GM12878 (cell line): ENCODE results near the gene SPOCK1.

Source experiments
- ATF2 ChIP-seq: IDR thresholded peaks from 2 replicates; pipeline ENCODE4 v1.6.1; 2012; ENCODE audit warnings: low read length, inconsistent platforms
- EP300 ChIP-seq, 2 experiments: fragments of 150-350 bp in 1 of 2; IDR thresholded peaks; 2 replicates each; pipeline ENCODE4 v1.6.1; 2011 to 2012; ENCODE audit warnings: low read depth in 2 of 2, low read length in 2 of 2, borderline replicate concordance in 1 of 2, improper control_type of control experiment in 1 of 2, inconsistent platforms in 1 of 2; ENCODE audit not compliant: control insufficient read depth in 1 of 2
- ESRRA ChIP-seq: IDR thresholded peaks from 2 replicates; pipeline ENCODE4 v1.6.1; 2012; ENCODE audit warnings: mild to moderate bottlenecking, low read length, improper control_type of control experiment
- GABPA ChIP-seq: IDR thresholded peaks from 2 replicates; pipeline ENCODE4 v1.6.1; 2014; ENCODE audit warnings: antibody characterized with exemption, low read depth, mild to moderate bottlenecking, inconsistent platforms
- MYC ChIP-seq: IDR thresholded peaks from 2 replicates; pipeline ENCODE4 v1.6.1; 2011; ENCODE audit warnings: mild to moderate bottlenecking, low read length, moderate library complexity, inconsistent platforms; ENCODE audit not compliant: insufficient read depth, insufficient replicate concordance, insufficient read length, severe bottlenecking
- NKRF ChIP-seq: fragments of 450-650 bp; conservative IDR thresholded peaks from 2 replicates; pipeline ENCODE4 v1.6.1; 2017; ENCODE audit warnings: mild to moderate bottlenecking, moderate library complexity
- RAD21 ChIP-seq: IDR thresholded peaks from 2 replicates; pipeline ENCODE4 v1.6.1; 2011; ENCODE audit warnings: mild to moderate bottlenecking, low read depth, low read length, moderate library complexity; ENCODE audit not compliant: insufficient read depth
- RAD51 ChIP-seq: fragments of 450-650 bp; IDR thresholded peaks from 2 replicates; pipeline ENCODE4 v1.6.1; 2016; ENCODE audit warnings: moderate library complexity, mild to moderate bottlenecking, inconsistent platforms
- SIN3A ChIP-seq: IDR thresholded peaks from 2 replicates; pipeline ENCODE4 v1.6.1; 2012; ENCODE audit warnings: low read depth, low read length, improper control_type of control experiment
- SMC3 ChIP-seq: IDR thresholded peaks from 2 replicates; pipeline ENCODE4 v1.6.1; 2011; ENCODE audit warnings: low read length, improper control_type of control experiment, borderline replicate concordance
- TCF12 ChIP-seq: IDR thresholded peaks from 2 replicates; pipeline ENCODE4 v1.6.1; 2011; ENCODE audit warnings: low read depth, mild to moderate bottlenecking, low read length
- ZNF274 ChIP-seq: IDR thresholded peaks from one replicate; pipeline ENCODE4 v1.8.0; 2011; ENCODE audit not compliant: insufficient read length, insufficient read depth
- TF ChIP-seq, protein P1 (sequence below), 3 experiments: IDR thresholded peaks in 2 of 3; conservative IDR thresholded peaks in 1 of 3; 2 replicates each; pipeline ENCODE4 v1.5.1; 2011; ENCODE audit warnings: low read depth in 3 of 3, low read length in 3 of 3, mild to moderate bottlenecking in 3 of 3, control low read depth in 2 of 3, moderate library complexity in 2 of 3, inconsistent platforms in 1 of 3, mixed read lengths in 1 of 3; ENCODE audit not compliant: control insufficient read depth in 2 of 3, insufficient read depth in 1 of 3; ENCODE audit errors: extremely low read depth in 1 of 3
- TF ChIP-seq, protein P2 (sequence below): fragments of 150-350 bp; IDR thresholded peaks from 2 replicates; pipeline ENCODE4 v1.6.1; 2016; ENCODE audit warnings: low read depth, low read length

- TF ChIP-seq EP300 (IDR thresholded peaks at IDR 0.05; ENCODE audit: borderline replicate concordance in 1 of 2, control insufficient read depth in 1 of 2, low read depth in 2 of 2, low read length in 2 of 2) (no peak), ZNF274 (no peak), MYC (no peak), RAD51 (no peak), ATF2 (no peak), ESRRA (no peak), RAD21 (no peak), GABPA (no peak), SIN3A (no peak), TCF12 (no peak), NKRF (no peak), SMC3 (no peak)
- TF ChIP-seq, protein P1, sequence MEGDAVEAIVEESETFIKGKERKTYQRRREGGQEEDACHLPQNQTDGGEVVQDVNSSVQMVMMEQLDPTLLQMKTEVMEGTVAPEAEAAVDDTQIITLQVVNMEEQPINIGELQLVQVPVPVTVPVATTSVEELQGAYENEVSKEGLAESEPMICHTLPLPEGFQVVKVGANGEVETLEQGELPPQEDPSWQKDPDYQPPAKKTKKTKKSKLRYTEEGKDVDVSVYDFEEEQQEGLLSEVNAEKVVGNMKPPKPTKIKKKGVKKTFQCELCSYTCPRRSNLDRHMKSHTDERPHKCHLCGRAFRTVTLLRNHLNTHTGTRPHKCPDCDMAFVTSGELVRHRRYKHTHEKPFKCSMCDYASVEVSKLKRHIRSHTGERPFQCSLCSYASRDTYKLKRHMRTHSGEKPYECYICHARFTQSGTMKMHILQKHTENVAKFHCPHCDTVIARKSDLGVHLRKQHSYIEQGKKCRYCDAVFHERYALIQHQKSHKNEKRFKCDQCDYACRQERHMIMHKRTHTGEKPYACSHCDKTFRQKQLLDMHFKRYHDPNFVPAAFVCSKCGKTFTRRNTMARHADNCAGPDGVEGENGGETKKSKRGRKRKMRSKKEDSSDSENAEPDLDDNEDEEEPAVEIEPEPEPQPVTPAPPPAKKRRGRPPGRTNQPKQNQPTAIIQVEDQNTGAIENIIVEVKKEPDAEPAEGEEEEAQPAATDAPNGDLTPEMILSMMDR (IDR thresholded peaks at IDR 0.05 in 2 of 3, conservative IDR thresholded peaks at IDR 0.05 in 1 of 3; ENCODE audit: control insufficient read depth in 2 of 3, extremely low read depth in 1 of 3, insufficient read depth in 1 of 3, low read depth in 3 of 3, low read length in 3 of 3) = no peak
- TF ChIP-seq, protein P2, sequence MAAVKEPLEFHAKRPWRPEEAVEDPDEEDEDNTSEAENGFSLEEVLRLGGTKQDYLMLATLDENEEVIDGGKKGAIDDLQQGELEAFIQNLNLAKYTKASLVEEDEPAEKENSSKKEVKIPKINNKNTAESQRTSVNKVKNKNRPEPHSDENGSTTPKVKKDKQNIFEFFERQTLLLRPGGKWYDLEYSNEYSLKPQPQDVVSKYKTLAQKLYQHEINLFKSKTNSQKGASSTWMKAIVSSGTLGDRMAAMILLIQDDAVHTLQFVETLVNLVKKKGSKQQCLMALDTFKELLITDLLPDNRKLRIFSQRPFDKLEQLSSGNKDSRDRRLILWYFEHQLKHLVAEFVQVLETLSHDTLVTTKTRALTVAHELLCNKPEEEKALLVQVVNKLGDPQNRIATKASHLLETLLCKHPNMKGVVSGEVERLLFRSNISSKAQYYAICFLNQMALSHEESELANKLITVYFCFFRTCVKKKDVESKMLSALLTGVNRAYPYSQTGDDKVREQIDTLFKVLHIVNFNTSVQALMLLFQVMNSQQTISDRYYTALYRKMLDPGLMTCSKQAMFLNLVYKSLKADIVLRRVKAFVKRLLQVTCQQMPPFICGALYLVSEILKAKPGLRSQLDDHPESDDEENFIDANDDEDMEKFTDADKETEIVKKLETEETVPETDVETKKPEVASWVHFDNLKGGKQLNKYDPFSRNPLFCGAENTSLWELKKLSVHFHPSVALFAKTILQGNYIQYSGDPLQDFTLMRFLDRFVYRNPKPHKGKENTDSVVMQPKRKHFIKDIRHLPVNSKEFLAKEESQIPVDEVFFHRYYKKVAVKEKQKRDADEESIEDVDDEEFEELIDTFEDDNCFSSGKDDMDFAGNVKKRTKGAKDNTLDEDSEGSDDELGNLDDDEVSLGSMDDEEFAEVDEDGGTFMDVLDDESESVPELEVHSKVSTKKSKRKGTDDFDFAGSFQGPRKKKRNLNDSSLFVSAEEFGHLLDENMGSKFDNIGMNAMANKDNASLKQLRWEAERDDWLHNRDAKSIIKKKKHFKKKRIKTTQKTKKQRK = no peak
Measured at GRCh38 chr5:137291436-137291835, 207.7 kb downstream of the SPOCK1 start.
